ENCODE measurements around the gene RAB40C. TPM values are rescaled to one million over a fixed set of nuclear protein-coding genes. Genes with fewer than 3 reads are reported as not detected.
A peak's percentile ranks its signal among the peaks of the same experiment; 100 is the strongest.

RAB40C gene
- total and polyA plus RNA-seq, 10 of the 15 experiments (the other 5 are each of a cell fraction or from before 2014, with no cell fraction given): 0.06 to 12.8 (median 4.6) TPM

DNA sequence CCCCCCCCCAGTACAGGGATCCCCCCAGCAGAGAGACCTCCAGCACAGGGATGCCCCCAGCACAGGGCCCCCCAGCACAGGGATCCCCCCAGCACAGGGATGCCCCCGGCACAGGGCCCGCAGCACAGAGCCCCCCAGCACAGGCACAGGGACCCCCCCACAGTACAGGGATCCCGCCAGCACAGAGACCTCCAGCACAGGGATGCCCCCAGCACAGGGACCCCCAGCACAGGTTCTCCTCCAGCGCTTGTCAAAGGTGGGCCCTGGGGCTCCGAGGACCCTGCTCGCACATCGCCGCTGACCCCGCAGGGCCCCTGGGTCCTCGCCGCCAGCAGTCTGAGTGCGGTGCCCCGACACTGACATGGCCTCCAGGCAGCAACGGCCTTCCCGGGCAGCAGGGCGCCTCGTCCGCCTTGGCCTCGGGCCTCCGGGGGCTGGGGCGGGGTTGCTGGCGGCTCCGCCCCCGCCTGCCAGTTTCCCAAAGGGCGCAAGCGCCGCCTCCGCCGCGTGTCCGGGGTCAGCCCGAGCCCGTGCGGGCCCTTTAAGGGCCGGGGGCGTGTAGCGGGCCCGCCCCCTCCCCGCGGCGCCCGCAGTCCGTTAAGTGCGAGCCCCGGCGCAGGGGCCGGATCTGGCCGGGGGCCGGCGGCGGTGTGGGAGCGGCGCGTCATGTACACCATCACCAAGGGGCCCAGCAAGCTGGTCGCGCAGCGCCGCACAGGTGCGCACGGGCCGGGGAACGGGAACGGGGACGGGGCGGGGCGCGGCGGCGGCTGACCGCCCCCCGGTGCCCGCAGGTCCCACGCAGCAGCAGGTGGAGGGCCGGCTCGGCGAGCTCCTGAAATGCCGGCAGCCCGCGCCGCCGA, 51.7 kb downstream of the RAB40C start, which contains the start of gene MCRIP2 (continued):
- TF ChIP-seq YBX1 (IDR thresholded peaks at IDR 0.05) (no peak), SP1 (IDR thresholded peaks at IDR 0.05; ENCODE audit: low read depth, low read length) (peak; percentile 54), ZSCAN29 (IDR thresholded peaks at IDR 0.05) (no peak), DPF2 (IDR thresholded peaks at IDR 0.05) (peak; percentile 74), EP300 (IDR thresholded peaks at IDR 0.05; ENCODE audit: borderline replicate concordance in 1 of 2, control insufficient read depth in 1 of 2, low read depth in 2 of 2, low read length in 2 of 2) (no peak), IRF5 (IDR thresholded peaks at IDR 0.05; ENCODE audit: borderline replicate concordance) (no peak), IRF4 (IDR thresholded peaks at IDR 0.05; ENCODE audit: low read depth, low read length) (no peak), MLLT1 (IDR thresholded peaks at IDR 0.05) (no peak), RUNX3 (IDR thresholded peaks at IDR 0.05; ENCODE audit: low read length) (no peak), MXI1 (IDR thresholded peaks at IDR 0.05; ENCODE audit: low read depth, low read length) (peak; percentile 81), USF2 (IDR thresholded peaks at IDR 0.05; ENCODE audit: borderline replicate concordance, low read depth, low read length) (no peak), YY1 (IDR thresholded peaks at IDR 0.05; ENCODE audit: low read depth, low read length) (peak; percentile 44; the same call in 1 of the 2 replicates), ZNF384 (IDR thresholded peaks at IDR 0.05; ENCODE audit: borderline replicate concordance, low read depth, low read length) (no peak), RELA (IDR thresholded peaks at IDR 0.05; ENCODE audit: borderline replicate concordance, partially characterized antibody) (no peak), KLF5 (IDR thresholded peaks at IDR 0.05; ENCODE audit: partially characterized antibody) (peak; percentile 41), BACH1 (IDR thresholded peaks at IDR 0.05; ENCODE audit: borderline replicate concordance) (peak; percentile 70), NFYA (IDR thresholded peaks at IDR 0.05; ENCODE audit: borderline replicate concordance, low read depth, low read length) (no peak), ETV6 (conservative IDR thresholded peaks at IDR 0.05 in 1 of 2, IDR thresholded peaks at IDR 0.05 in 1 of 2; ENCODE audit: borderline replicate concordance in 1 of 2, low read depth in 1 of 2) (no peak), ATF7 (IDR thresholded peaks at IDR 0.05; ENCODE audit: low read depth) (no peak), POLR2AphosphoS5 (IDR thresholded peaks at IDR 0.05; ENCODE audit: low read length) (no peak)
- TF ChIP-seq, protein P1, sequence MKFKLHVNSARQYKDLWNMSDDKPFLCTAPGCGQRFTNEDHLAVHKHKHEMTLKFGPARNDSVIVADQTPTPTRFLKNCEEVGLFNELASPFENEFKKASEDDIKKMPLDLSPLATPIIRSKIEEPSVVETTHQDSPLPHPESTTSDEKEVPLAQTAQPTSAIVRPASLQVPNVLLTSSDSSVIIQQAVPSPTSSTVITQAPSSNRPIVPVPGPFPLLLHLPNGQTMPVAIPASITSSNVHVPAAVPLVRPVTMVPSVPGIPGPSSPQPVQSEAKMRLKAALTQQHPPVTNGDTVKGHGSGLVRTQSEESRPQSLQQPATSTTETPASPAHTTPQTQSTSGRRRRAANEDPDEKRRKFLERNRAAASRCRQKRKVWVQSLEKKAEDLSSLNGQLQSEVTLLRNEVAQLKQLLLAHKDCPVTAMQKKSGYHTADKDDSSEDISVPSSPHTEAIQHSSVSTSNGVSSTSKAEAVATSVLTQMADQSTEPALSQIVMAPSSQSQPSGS (IDR thresholded peaks at IDR 0.05; ENCODE audit: low read length): no peak
- TF ChIP-seq, protein P2, sequence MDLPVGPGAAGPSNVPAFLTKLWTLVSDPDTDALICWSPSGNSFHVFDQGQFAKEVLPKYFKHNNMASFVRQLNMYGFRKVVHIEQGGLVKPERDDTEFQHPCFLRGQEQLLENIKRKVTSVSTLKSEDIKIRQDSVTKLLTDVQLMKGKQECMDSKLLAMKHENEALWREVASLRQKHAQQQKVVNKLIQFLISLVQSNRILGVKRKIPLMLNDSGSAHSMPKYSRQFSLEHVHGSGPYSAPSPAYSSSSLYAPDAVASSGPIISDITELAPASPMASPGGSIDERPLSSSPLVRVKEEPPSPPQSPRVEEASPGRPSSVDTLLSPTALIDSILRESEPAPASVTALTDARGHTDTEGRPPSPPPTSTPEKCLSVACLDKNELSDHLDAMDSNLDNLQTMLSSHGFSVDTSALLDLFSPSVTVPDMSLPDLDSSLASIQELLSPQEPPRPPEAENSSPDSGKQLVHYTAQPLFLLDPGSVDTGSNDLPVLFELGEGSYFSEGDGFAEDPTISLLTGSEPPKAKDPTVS (IDR thresholded peaks at IDR 0.05; ENCODE audit: low read depth, low read length): no peak
